Kidney capillary endothelial cell (primary cell): Measurements from ENCODE around the gene GOLGA5.
A peak's percentile ranks its signal among the peaks of the same experiment; 100 is the strongest.
"Not testable (repeated sequence)": the region's sequence is repeated elsewhere in the genome, so short reads cannot be mapped to it uniquely, and the experiment has no call there.

ENCODE experiments used
- DNase-seq: peaks from one replicate; pipeline ENCODE4 v3.0.0-alpha.2; 2018; ENCODE audit warnings: low spot score

GOLGA5 gene

DNA sequence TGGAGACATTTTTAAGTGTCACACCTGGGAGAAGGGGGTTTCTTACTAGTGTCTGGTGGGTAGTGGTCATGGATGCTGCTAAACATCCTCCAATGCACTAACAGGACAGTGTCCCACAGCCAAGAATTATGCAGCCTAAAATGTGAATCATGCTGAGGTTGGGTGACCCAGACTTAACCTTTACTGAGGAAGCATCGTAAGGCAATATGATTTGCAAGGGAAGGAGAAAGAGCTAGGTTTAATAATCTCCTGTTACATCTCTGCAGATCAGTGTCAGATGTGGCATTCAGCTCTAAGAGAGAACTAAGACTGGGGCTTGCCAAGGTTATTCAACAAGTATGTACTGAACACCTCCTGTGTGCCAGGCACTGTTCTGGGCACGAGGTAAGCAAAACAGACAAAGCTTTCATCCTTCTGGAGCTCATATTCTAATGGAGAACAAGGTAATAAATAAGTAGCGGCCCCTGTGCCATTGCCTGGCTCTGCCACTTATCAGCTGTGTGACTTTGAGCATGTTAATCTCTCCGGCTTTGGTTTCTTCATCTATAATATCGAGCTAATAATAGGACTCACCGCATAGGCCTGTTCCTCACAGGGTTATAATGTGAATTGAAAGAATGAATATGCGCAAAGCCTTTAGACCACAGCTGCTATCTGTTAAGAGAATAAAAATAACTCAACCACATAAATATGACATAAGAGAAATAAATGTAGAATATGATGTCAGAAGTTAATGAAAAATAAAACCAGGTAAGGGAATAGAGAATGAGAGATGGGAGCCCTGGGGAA lies 13.5 kb upstream of the GOLGA5 start:
- no peak for DNase-seq

DNA sequence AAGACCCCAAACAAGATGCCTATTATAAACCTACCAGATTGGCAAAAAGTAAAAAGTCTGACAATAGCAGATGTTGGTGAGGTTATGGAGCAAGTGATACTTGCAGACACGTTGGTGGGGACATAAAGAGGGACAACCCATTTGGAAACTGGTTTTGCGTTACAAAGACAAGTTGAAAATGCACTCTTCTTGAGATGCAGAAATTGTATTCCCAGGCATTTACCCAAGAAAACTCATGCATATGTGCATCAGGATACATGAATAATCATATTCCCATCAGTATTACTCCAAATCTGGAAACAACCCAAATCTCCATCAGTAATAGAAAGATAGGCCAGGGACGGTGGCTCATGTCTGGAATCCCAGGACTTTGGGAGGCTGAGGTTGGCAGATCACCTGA lies 12.8 kb upstream of the GOLGA5 start:
- DNase-seq, result no peak

DNA sequence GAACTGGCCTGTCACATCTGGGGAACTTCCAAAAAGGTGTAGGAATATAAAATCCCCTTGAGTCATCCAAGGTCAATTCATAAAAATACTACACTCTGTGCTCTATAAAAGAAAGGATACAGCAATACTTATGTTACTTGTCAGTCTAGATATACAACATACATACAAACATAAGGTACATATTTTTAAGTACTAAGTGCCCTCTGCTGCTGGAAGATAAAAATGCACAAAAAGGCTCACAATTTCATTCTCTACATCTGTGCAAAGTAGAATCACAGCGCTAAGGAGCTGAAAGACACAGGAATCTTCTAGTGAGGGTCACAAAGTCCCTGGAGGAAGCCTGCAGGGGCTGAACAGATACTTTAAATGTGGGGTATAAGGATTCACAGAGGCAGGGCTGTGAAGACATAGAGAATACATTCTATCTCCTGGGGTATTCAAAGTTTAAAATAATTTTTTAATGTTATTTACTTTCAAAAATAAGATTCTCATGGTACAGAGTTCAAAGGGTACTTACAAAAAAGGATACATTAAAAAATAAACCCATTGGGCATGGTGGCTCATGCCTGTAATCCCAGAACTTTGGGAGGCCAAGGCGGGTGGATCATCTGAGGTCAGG lies 10.2 kb upstream of the GOLGA5 start:
- peak; percentile 68 for DNase-seq

DNA sequence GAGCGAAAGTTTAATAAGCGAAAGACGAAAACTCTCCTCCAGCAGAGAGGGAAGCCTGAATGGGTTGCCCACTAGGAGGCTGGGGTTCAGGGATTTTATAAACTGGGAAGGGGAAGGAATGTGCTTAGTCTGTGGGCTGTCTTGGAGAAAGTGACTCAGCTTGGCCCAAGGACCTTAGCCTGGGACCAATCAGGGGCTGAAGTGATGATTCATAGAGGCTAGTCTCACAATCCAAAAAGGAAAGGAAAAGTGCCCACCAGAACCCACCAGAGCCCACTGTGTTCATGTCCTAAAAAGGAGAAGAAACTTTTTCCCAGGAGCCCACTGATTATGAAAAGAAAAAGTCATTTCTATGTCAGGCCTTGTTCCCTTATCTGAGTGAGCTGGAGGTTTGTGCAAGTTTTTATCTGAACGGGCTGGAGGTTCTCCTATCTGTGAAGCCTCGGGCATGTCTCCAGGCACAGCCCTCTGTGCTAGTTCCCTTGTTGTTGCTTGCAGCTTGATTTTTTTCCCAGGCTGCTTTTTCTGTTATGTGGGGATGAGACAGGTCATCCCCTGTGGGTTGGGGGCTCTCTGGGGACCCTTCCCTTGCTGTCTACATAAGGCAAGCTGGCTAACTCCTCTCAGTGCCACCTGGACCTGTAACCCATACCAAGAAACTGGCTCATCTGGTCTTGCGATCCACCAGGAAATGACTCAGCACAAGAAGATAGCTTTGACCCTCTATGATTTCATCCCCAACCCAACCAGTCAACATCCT lies 8.3 kb upstream of the GOLGA5 start:
- DNase-seq, result peak; percentile 33

DNA sequence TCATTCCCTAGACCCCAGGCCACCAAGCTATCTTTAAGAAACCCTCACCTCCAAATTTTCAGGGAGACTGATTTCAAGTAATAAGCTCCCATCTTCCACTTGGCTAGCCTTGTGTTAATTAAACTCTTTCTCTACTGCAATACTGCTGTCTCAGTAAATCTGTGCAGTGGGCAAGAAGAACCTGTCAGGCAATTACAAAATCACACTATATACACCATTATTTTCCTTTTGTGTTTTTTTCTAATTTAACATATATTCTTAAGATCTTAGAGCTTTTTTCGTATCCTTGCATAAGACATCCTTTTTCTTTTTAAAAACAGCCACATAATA lies 7.7 kb upstream of the GOLGA5 start:
- no peak for DNase-seq

DNA sequence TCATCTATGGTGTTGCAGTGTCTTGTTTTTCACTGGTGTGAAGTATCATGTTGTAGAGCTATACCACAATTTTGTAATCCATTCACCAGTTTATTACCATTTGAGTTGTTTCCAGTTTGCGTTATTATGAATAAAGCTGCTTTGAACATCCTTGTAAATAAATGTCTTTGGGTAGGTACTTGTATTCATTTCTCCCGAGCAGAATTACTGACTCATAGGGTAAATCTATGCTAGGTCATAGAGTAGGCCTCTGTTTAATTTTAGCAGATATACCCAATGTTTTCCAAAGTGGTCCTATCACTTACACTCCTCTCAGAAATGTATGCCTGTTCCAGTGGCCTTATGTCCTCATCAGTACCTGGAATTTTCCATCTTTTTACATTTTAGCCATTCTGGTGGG lies 6.6 kb upstream of the GOLGA5 start:
- DNase-seq, result no peak

DNA sequence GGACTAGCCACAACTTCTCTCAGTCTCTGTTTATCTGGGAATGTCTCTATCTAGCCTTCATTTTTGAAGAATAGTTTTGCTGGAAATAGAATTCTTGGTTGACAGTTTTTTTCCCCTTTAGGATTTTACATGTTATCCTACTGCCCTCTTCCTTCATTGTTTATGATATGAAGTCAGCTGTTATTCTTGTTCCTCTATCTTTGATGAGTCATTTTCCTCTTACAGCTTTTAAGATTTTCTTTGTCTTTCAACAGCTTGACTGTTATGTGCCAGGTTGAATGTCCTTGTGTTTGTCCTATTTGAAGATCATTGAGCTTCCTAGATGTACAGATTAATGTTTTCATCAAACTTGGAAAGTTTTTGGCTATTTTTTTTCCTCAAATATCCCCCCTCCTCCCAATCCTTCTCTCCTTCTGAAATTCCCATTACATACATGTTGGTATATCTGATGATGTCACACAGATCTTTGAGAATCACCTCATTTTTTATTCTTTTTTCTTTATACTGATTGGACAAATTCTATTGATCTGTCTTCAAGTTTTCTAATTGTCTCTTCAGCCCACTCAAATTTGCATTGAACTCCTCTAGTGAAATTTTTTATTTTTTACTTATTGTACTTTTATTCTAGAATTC lies 4.5 kb upstream of the GOLGA5 start:
- DNase-seq, result no peak

DNA sequence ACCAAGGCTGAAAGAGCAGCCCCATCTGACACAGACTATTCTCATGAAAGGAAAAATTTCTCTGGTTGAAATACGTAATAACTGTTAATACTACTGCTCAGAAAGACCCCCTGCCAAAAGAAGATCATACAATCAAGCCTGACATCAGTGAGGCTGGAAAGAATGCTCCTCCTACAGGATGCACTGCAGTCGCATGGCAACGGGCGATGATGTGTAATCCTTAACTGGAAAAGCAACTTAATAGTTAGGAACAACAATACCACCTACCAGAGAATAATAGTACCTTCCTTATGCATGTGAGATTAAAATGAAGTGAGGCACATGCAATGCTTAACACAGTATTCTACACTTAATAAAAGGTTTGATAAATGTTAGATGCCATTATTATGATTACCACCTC lies 1.2 kb upstream of the GOLGA5 start:
- no peak for DNase-seq

DNA sequence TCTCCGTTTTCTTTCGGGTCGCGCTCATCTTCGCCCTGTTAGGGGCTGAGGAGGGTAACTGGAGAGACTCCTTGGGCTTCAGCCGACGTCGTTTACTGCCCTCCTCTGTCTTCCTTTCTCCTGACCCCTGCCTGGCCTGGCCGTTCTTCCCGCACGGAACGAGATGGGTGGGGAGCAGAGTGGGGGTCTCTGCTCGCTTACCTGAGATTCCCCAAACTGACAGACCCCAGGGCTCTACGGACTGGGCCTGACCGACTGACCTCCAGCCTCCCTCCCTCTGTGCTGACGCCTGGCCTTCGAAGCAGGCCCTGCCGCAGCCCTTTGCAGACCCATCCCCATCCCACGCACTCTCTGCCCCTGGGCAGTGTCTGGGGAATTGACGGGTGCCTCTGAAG lies 439 bp downstream of the GOLGA5 start:
- no peak for DNase-seq

DNA sequence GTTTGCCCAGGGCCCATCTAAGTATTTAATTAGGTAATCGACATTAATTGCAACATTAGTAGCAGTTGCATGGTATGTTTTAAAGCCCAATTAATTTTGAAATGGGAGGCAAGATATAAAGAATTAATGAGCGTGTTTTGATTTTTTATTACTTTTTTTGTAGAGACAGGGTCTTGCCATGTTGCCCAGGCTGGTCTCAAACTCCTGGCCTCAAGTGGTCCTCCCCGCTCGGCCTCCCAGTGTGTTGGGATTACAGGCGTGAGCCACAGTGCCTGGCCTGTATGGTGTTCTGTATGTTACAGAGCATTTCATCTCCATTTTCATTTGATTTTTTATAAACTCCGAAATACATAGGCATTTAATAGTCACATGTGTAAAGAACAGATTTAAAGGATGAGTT lies 856 bp downstream of the GOLGA5 start:
- no peak for DNase-seq

DNA sequence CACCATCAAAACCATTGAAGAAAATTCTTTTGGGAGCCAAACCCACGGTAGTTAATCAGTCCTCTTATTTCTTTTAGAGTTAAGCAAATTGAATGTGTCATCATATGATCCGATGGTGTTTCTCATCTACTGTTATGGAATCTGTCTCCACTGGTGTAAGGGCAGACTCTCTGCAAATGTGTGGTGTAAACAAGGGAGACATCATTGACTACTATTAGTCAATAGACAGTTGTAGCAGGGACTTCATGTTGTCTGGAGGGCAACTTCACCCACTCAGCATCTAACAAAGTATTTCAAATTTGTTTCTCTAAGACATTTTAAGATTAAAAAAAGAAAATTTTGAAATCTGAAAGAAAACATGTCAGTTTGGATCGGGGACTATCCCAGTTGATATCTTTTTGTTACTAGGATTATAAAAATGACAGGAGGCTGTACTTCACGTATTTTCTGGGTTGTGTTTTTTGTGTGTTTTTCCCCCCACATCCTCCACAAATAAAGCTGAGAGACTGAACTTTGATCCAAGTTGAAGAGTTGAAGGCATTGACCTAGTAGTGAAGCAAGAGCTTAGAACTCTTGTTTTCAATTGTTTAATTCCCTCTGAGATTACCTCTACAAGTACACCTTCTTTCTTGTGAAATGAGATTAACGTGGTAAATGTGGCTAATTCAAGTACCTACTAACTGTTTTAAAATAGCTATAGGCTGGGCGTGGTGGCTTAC lies 4.0 kb downstream of the GOLGA5 start:
- no peak for DNase-seq

DNA sequence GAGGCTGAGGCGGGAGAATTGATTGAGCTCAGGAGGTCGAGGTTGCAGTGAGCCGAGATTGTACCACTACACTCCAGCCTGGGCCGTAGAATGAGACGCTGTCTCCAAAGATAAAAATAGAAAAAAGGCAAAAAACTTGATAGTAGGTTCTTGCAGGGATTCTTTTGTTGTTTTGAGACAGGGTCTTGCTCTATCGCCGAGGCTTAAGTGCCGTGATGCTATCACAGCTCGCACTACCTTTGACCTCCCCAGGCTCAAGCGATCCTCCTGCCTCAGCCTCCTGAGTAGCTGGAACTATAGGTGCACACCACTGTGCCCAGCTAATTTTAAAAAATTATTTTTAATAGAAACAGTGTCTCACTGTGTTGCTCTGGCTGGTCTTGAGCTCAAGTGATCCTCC lies 4.7 kb downstream of the GOLGA5 start:
- DNase-seq, result no peak

DNA sequence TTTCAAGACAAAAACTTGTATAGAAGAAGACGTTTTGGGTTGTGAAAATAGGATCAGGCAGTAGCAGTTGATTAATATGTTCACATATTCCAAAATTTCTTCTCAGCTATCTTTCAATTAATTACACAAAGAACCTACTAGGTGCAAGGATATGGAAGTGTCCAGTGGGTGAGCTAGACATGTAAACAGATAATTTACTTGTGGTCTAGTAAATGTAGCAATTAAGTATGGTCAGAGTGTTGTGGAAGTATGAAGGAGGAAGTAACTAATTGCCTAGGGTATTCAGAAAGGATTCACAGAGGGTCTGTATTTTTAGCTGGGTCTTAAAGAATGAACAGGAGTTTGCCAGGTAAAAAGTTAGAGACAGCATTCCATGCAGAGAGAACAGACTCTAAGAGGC lies 5.9 kb downstream of the GOLGA5 start:
- DNase-seq, result no peak

DNA sequence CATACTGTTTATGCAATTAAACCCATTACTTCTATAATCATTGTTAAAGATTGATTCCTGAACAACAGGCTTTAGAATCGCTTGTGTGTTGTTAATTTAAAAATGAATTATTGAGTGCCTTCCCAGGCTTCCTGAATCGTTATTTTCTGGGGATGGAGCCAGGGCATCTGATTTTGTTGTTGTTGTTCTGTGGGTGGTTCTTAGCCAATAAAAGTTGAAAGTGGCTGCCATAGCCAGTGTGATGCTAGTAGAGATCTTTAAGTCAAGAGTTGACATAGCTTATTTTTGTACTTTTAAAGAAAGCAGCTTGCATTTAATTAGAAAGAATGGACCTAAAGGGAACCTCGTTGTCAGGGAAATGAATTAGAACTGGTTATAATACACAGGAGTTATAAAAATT lies 6.4 kb downstream of the GOLGA5 start:
- DNase-seq, result no peak

DNA sequence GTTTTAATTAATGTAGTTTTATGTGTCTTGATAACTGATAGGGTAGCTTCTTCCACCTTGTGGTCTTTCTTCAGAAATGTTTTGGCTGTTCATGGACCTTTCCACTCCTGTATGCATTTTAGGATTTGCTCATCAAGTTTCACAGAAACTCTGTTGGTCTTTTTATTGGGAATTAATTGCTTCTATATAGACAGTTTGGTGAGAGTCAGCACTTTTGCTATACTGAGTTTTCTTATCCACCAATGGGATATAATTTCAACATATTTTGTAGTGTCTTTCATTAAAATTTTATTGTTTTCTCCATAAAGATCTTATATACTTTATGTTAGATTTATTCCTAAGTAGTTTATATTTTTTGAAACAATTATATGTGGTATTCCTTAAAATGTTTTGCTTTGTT lies 7.8 kb downstream of the GOLGA5 start:
- no peak for DNase-seq

DNA sequence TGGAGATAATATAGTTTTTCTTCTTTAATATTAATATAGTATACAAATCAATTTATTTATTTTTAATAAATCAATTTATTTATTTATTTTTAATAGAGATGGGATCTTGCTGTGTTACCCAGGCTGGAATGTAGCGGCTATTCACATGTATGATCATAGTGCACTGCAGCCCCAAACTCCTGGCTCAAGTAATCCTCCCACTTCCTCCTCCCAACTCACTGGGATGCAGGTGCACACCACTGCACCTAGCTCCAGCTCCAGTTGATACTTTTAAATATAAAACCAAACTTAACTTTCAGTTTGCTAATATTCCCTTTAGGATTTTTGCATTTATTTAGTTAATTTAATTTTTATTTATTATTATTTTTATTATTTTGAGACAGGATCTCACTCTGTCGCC lies 8.6 kb downstream of the GOLGA5 start:
- DNase-seq, result no peak

DNA sequence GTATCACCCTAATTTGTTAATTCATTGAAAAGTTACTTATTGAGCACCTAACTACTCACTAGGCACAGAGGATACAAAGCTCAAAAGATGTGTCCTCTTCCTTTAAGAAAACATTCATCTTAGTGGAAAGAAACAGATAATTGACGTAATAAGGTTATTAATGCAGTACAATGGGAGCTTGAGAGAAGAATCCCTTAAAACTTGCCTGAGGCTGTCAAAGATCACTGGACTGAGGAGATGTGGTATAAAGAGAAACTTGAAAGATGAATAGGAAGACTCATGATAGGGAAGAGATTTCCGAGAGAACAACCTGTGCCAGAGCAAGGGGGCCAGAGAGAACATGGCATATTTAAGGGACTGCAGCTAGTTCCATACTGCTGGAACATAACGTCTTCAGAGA lies 19.1 kb downstream of the GOLGA5 start:
- DNase-seq, result no peak

DNA sequence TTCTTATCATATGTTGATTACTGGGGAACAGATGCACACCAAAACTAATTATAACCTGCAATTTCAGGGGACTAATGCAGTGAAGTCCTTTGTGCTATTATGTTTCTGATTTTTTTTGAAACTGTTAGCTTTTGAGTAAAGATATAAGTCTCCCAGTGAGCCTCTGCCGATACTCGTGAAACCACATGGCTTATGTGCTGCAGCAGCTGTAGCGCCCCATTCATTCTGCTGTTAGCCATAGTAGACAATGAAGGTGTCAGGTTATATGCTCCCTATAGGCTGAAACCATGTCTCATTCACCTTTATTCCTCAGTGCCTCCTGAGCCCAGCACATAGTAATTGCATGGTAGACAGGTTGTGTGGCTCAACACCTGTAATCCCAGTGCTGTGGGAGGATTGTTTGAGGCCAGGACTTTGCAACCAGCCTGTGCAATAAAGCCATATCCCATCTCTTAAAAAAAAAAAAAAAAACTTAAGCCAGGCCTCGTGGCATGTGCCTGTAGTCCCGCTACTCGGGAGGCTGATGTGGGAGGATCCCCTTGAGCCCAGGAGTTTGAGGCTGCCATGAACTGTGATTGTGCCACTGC lies 25.0 kb downstream of the GOLGA5 start:
- no peak for DNase-seq

DNA sequence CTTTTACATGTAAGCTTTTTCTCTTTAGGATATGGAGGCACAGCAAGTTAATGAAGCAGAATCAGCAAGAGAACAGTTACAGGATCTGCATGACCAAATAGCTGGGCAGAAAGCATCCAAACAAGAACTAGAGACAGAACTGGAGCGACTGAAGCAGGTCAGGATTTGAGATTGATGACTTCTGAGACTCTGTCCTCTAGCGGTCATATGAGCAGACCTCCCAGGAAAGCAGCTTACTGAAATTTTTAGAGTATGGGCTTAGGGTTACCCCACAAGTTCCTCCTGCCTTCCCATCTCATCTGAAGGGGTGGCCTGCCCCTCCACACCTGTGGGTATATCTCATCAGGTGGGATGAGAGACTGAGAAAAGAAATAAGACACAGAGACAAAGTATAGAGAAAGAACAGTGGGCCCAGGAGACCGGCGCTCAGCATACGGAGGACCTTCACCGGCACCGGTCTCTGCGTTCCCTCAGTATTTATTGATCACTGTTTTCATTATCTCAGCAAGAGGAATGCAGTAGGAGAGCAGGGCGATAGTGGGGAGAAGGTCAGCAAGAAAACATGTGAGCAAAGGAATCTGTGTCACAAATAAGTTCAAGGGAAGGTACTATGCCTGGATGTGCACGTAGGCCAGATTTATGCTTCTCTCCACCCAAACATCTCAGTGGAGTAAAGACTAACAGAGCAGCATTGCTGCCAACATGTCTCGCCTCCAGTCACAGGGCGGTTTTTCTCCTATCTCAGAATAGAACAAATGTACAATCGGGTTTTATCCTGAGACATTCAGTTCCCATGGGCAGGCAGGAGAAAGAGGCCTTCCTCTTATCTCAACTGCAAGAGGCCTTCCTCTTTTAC lies 25.8 kb downstream of the GOLGA5 start:
- not testable (repeated sequence) for DNase-seq

DNA sequence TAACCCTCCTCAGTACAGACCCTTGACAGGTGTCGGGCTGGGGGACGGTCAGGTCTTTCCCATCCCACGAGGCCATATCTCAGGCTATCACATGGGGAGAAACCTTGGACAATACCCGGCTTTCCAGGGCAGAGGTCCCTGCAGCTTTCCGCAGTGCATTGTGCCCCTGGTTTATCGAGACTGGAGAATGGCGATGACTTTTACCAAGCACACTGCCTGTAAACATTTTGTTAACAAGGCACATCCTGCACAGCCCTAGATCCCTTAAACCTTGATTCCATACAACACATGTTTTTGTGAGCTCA lies 26.4 kb downstream of the GOLGA5 start:
- not testable (repeated sequence) for DNase-seq

DNA sequence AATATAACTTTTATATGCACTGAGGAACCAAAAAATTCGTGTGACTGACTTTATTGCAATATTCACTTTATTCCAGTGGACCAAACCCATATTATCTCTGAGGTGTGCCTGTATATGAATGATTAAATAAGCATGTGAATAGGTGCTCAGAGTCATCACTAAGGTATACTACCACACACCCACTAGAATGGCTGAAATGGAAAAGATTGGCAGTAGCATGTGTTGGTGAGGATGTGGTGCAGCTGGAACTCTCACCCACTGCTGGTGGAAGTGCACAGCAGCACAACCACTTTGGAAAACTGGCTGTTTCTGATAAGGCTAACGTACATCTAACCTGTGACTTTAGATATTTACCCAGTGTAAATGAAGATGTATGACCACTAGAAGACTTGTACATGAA lies 36.8 kb downstream of the GOLGA5 start:
- no peak for DNase-seq
